Umbilical cord (tissue), 2 donors: ENCODE data around the gene BBS1. TPM values are rescaled to one million over a fixed set of nuclear protein-coding genes. Genes with fewer than 3 reads are reported as not detected.
"Not testable (repeated sequence)": the region's sequence is repeated elsewhere in the genome, so short reads cannot be mapped to it uniquely, and the experiment has no call there.

Experiments used
- DNase-seq: peaks from one replicate; pipeline ENCODE4 v3.0.0-alpha.2; 2015; ENCODE audit warnings: low spot score
- total RNA-seq: library from RNA; depleted of rRNA; stranded (reverse); fragments of >200 nt; gene quantifications from one replicate; pipeline ENCODE4 v1.2.3, GENCODE V29; 2014; ENCODE audit warnings: low replicate concordance; ENCODE audit not compliant: insufficient read depth

Gene BBS1
- total RNA-seq, 1 donor from 2014 or later: 18.1 TPM

DNA sequence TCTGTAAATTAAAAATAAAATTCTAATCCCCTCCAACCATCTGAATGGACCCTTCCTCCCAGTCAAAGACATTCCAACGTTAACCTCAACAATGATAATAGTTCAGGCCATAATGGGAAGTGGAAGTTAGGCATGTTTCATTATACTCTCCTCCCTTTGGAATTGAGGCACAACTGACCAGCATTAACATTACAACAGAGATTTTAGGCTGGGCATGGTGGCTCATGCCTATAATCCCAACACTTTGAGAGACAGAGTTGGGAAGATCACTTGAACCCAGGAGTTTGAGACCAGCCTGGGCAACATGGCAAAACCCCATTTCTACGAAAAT, 60.4 kb downstream of the BBS1 start:
- DNase-seq: no peak

GRCh38 chr11:66579017-66579606, 68.7 kb downstream of the BBS1 start:
- DNase-seq: peak; percentile 64

DNA sequence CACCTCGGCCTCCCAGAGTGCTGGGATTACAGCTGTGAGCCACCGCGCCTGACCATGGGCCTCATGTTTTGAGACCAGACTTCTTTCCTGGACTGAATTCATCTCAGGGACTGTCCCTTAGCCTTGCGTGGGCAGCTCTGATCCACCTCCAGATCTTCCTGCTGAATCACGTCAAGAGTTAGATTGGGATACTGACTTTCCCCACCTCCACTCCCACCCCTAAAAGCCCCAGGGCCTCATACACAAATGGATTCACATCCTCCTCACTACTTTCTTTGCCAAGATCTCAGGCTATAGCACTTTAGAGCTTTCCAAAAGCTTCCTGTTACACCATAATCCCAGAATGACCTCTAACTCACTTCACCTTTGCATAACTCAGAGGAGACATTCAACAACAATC, 70.4 kb downstream of the BBS1 start:
- no peak for DNase-seq

DNA sequence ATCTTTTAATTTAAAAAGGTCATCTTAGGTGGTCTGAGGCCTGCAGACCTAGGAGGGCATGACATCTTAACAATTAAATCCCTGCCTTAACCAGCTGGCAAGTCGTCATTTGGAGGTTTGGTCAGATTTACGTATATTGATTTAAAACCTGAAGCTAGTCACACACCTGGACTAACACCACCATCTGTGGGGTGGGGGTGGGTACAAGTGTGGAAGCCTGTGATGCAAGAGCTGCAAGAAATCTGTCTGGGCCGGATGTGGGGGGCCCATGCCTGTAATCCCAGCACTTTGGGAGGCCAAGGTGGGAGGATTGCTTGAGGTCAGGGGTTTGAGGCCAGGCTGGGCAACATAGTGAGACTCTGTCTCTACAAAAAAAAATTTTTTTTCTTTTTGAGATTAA, 70.8 kb downstream of the BBS1 start:
- no peak for DNase-seq

- DNase-seq: not testable (repeated sequence)
Observed at GRCh38 chr11:66582565-66583147, 72.2 kb downstream of the BBS1 start.

Other genes with a start within 250 kb of the BBS1 start
- gene RAB1B, start 242.0 kb upstream of the BBS1 start, total RNA-seq: 34.7 TPM
- gene CNIH2, start 232.5 kb upstream of the BBS1 start, total RNA-seq: not detected
- 129 TPM for gene YIF1A, start 221.5 kb upstream of the BBS1 start, total RNA-seq
- gene TMEM151A, start 218.7 kb upstream of the BBS1 start, total RNA-seq: 0.24 TPM
- 20.7 TPM for gene CD248, start 193.6 kb upstream of the BBS1 start, total RNA-seq
- 4.8 TPM for gene RIN1, start 174.2 kb upstream of the BBS1 start, total RNA-seq
- 21.9 TPM for gene BRMS1, start 165.5 kb upstream of the BBS1 start, total RNA-seq
- gene B4GAT1, start 163.0 kb upstream of the BBS1 start, total RNA-seq: 41.9 TPM
- gene SLC29A2, start 138.9 kb upstream of the BBS1 start, total RNA-seq: 1.4 TPM
- 2.4 TPM for gene NPAS4, start 89.6 kb upstream of the BBS1 start, total RNA-seq
- 58.0 TPM for gene MRPL11, start 71.8 kb upstream of the BBS1 start, total RNA-seq
- gene PELI3, start 43.7 kb upstream of the BBS1 start, total RNA-seq: 12.5 TPM
- gene DPP3, start 30.2 kb upstream of the BBS1 start, total RNA-seq: 24.6 TPM
- gene ZDHHC24, start 35.4 kb downstream of the BBS1 start, total RNA-seq: 5.8 TPM
- gene ACTN3, start 36.3 kb downstream of the BBS1 start, total RNA-seq: not detected
- gene CTSF, start 58.0 kb downstream of the BBS1 start, total RNA-seq: 43.1 TPM
- 0.24 TPM for gene CCDC87, start 82.4 kb downstream of the BBS1 start, total RNA-seq
- gene CCS, start 82.5 kb downstream of the BBS1 start, total RNA-seq: 18.8 TPM
- gene RBM14, start 106.0 kb downstream of the BBS1 start, total RNA-seq: 90.5 TPM
- gene RBM4, start 128.1 kb downstream of the BBS1 start, total RNA-seq: 64.3 TPM
- gene RBM4B, start 167.3 kb downstream of the BBS1 start, total RNA-seq: 44.1 TPM
- 46.5 TPM for gene SPTBN2, start 218.6 kb downstream of the BBS1 start, total RNA-seq